ENCODE results near the gene SMAP2. TPM values are rescaled to one million over a fixed set of nuclear protein-coding genes. Genes with fewer than 3 reads are reported as not detected.
"Not testable (repeated sequence)": the region's sequence is repeated elsewhere in the genome, so short reads cannot be mapped to it uniquely, and the experiment has no call there.

Gene SMAP2
- total and polyA plus RNA-seq, 10 of the 15 experiments (the other 5 are each of a cell fraction or from before 2014, with no cell fraction given), result 33.4 to 177 (median 105) TPM

DNA sequence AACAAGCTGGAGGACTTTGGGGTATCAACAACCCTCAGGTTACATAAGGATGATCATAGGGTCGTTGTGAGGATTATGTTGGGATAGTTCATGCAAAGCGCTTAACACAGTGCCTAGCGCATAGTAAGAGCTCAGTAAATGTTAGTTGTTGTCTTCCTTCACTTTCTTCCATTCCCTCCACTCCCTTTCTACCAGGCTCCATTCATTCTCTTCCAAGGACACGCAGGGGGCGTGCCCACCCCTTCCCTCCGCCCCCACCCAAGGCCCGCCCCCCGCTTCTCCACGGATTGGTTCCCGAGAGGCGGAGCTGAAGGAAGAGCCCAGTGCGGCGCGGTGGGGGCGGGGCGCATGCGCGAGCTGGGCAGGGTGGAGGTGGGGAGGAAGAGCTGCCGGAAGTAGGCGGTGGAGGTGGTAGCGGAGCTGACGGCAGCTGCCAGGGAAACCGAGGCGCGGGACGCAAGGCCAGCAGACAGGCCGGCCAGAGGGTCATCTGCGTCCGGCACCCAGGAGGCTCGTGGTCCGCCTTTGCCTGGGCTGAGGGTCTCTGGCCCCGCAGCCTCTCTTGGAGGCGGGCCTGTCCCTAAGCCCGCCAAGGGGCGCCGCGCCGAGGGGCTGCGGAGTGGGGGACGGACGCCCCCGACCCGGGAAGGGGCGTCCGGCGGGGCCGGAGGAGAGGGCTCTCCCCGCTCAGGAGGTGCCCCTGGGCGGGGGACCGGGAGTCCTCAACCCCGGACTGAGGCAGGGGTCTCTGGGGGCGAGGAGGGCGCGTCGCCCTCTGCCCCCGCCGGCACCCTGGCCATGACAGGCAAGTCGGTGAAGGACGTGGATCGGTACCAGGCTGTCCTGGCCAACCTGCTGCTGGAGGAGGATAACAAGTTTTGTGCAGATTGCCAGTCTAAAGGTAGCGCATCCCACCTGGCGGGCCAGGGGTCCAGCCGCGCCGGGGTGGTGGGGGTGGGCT lies at the start of gene SMAP2 (continued):
- TF ChIP-seq FOXK2 (IDR thresholded peaks at IDR 0.05) (no peak), TCF3 (IDR thresholded peaks at IDR 0.05; ENCODE audit: borderline replicate concordance, insufficient read depth, low read depth, low read length) (0 out of 2 replicates have a peak, but pooled peaks have one; percentile 54), ZNF274 (IDR thresholded peaks at IDR 0.05; ENCODE audit: insufficient read depth, insufficient read length) (no peak), ZNF207 (IDR thresholded peaks at IDR 0.05; ENCODE audit: borderline replicate concordance) (no peak), IKZF2 (IDR thresholded peaks at IDR 0.05) (no peak; a peak in 1 of 4 replicates), RCOR1 (conservative IDR thresholded peaks at IDR 0.05; ENCODE audit: low read depth, low read length) (no peak)

DNA sequence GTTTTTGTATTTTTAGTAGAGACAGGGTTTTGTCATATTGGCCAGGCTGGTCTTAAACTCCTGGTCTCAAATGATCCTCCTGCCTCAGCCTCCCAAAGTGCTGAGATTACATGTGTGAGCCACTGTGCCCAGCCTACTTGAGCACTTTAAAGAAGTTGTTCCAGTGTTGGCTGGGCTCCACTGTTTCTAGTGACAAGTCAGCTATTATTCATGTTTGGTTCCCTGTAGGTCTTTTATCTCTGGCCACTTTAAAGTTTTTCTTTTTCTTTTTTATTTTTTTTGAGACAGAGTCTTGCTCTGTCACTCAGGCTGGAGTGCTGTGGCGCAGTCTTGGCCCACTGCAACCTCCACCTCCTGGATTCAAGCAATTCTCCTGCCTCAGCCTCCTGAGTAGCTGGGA lies 42.1 kb upstream of the SMAP2 start:
- POLR2A ChIA-PET, result interaction anchor here (0.6 kb wide), 1 partner anchor 725 kb away, joined by 7 read pairs; no protein-coding TSS in a partner anchor
- H2AFZ ChIP-seq (ENCODE audit: control insufficient read depth, low read depth, low read length); H3K4me2 ChIP-seq (ENCODE audit: control insufficient read depth, insufficient read depth); H3K36me3 ChIP-seq (ENCODE audit: control insufficient read depth in 2 of 2, insufficient read depth in 2 of 2, low read length in 1 of 2); BruUV-seq (replicated peaks); H3K9ac ChIP-seq (ENCODE audit: control insufficient read depth, insufficient read depth, low read length); H4K20me1 ChIP-seq (ENCODE audit: control insufficient read depth, insufficient read depth); H3K79me2 ChIP-seq (ENCODE audit: control insufficient read depth, insufficient read depth, low read length); H3K9me3 ChIP-seq (replicated peaks; ENCODE audit: control insufficient read depth, insufficient read depth, low read length); DNase-seq (ENCODE audit: low read depth, low spot score); SMC1A ChIA-PET (ENCODE audit: uncharacterized antibody, unreplicated experiment); ATAC-seq; H3K4me3 ChIP-seq; intact Hi-C loops (cut with micrococcal nuclease; ENCODE audit: unreplicated experiment); in situ Hi-C loops (cut with MboI); FAIRE-seq; H3K27ac ChIP-seq (ENCODE audit: control insufficient read depth, insufficient read depth); H3K4me1 ChIP-seq (ENCODE audit: control insufficient read depth, insufficient read depth, low read length); H3K27me3 ChIP-seq (replicated peaks in 1 of 2; ENCODE audit: control insufficient read depth in 2 of 2, insufficient read depth in 2 of 2, low read length in 1 of 2): not testable (repeated sequence)
- RAD21 ChIA-PET (ENCODE audit: unreplicated experiment), result interaction anchor here (0.6 to 1.2 kb wide), 2 partner anchors 73 to 188 kb away, joined by 3 read pairs; no protein-coding TSS in a partner anchor
- WGBS (ENCODE audit: insufficient coverage, insufficient replicate concordance, low lambda C conversion rate, missing lambda C conversion rate), result 60% methylated on average over 1 of the region's 1 CpG
- CTCF ChIA-PET, result interaction anchor here (0.7 to 1.7 kb wide), 3 partner anchors 179 to 188 kb away, joined by 3 to 7 read pairs (median 3); no protein-coding TSS in a partner anchor

All from GM12878 (cell line).